ENCODE data around the gene NOG. TPM values are rescaled to one million over a fixed set of nuclear protein-coding genes. Genes with fewer than 3 reads are reported as not detected.

Gene NOG
- total RNA-seq, 1 donor from 2014 or later = 1.1 TPM

DNA sequence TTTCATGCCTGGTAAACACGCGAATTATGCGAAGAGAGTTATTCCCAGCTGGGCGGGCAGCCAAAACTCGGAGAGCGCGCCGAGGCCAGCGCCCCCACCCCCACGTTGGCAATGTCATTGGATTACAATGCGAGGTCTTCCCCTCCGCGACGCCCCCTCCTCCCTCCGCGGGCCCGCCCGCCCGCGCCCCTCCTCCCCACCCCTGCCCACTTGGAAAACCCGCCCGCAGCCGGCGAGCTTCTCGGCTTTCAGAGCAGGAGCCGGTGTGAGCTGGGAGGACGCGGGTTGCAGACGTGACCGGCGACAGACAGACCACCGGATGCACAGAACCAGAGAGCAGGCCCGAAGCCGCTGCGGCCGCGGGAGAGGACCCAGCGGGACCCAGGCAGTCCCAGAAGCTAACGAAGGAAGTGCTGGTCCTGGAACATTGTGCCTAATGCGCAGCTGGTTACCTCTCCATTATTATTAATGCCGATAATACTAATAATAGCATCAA is 4.0 kb downstream of the NOG start:
- no peak for DNase-seq (ENCODE audit: low read depth)

DNA sequence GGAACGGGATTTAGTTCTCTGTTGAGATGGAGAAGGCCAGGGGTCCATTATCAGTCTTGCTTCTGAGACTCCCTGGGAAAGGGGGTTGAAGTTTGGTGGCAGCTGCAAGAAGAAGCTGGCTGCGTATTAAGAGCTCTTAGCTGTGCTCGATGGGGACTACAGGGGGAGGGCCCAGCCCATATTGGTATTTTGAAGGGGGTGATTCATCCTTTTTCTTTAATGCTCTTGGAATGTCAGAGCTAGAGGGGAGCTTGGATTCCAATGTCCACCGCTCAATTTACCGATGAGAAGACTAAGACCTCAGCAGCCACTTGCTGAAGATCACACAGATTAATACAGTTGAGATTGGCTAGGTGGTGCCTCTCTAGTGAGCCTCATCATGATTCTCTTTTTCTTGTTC is 5.0 kb downstream of the NOG start:
- DNase-seq (ENCODE audit: low read depth) = peak; percentile 18

DNA sequence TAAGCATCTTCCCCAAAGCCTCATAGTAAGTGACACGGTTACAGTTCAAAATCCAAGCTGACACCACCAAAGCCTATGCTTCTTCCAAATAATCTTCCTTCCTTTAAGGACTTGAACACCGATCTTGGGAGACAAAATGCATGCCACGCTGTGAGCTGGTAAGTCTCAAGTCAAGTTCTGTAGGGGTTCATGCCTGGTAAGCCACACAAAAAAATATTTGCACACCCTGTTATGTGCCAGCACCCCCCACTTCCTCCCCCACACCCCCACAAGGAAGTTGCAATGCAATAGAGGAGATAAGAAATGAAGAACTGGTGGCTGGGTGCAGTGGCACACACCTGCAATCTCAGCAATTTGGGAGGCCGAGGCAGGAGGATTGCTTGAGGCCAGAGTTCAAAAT is 5.6 kb downstream of the NOG start:
- no peak for DNase-seq (ENCODE audit: low read depth)

DNA sequence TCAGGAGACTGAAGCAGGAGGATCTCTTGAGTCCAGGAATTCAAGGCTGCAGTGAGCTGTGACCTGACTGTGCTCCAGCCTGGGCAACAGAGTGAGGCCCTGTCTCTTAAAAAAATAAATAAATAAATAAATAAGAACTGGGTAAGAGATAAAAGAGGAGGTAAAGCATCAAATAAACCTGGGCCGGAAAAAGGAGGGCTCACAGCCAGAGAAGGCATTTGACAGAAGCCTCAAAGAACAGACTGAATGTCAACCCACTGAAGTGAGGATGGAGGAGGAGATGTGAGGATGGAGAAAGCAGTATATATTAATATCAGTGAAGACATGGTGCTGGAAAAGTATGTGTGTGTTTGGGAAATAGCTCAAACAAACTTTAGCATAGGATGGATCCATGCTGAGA is 6.1 kb downstream of the NOG start:
- DNase-seq (ENCODE audit: low read depth) = no peak

DNA sequence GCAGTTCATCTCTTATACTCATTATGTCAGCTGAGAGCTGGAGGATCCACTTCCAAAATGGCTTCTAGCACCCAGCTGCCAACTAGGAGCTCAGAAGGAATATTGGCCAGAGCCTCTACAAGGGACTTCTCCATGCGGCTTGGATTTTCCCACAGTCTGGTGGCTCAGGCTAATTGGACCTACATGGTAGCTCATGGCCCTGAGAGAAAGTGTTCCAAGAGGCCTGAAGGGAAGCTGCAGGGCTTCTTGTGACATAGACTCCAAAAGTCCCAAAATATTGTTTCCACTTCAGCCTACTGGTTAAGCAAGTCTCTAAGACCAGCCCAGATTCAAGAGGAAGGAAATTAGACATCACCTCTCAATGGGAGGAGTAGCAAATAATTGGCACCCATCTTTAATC is 6.8 kb downstream of the NOG start:
- no peak for DNase-seq (ENCODE audit: low read depth)

DNA sequence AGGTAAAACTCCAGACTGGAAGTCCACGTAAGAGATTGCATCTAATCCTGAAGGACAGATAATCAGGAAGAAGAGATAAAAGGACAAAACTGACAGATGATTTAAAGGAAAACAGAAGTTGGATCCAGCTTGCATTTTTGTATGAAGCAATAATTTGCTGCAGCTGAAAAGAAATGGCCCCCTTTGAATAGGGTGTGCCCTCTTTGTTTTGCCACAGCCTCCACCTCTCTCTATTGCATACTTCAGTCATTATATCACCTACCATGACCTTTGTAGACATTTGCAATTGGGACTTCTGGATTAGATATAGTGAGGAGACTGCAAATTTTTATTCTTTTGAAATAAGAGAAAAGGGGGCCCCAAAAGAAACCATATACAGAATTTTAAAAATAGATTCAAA is 8.1 kb downstream of the NOG start:
- no peak for DNase-seq (ENCODE audit: low read depth)

DNA sequence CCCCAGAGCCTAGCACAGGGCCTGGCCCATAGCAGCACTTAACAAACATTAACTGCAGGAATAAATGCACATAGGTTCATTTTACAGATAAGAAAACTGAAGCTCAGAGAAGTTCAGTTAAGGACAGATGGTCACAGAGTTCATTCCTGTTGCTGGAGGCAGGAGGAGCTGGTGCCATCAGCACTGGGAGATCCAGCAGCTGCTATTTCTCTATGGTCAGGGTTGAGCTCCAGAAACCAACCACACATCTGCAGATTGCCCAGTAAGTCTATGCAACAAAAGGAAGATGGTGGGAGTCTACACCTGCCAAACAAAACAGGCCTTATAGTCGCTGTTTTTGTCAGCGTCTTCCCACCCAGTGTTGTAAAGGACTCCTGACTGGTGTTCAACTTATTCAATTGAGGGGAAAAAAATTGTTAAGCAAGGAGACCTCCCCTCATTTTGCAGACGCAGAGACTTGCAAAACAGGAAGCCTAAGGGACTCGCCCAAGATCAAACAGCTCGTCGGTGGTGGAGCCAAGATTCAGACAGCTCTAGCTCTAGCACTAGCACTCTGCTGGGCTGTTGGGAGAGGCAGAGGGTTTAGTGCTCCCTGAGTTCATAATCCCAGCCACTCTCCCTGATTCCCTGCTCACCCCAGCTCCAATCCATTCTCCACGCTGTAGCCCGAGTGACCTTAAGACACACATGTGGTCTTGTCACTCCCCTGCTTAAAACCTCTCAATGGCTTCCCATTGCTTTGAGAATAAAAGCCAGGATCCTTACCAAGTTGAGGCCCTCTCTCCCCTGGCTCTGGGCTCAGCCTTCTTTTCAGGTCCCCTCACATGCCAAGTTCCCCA is 9.0 kb downstream of the NOG start:
- no peak for DNase-seq (ENCODE audit: low read depth)

DNA sequence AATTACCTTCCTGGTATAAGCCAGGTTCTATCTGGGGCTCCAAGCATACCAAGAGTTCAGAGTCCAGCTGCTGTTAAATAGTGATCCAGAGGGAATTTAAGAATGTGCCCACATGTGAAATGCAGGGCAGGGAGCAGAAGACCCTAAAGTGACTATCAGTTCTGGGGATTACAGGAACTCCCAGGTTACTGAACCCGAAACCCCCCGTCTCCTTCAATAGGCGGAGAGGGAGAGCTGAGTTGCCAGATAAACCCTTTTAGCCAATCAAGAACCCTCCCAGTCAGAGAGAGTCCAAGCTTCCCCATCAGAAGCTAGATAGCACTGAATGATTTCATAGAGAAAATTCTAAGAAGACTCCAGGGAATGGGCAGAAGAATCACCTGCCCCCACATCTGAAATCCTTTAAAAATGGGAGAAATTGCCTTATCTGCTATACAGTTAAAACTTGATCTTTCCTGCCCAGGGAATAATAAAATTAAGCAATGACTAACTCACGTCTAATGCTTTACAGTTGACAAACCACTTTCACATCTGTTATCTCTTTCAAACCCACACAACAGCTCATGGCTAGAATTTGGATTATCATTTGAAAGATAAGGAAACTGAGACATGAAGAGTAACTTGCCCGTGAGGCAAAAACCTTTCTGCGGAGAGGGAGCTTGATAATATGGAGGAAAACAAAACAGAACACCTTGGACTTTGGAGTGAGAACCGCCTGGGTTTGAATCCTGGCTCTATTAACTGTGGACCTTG is 10.2 kb downstream of the NOG start:
- no peak for DNase-seq (ENCODE audit: low read depth)

DNA sequence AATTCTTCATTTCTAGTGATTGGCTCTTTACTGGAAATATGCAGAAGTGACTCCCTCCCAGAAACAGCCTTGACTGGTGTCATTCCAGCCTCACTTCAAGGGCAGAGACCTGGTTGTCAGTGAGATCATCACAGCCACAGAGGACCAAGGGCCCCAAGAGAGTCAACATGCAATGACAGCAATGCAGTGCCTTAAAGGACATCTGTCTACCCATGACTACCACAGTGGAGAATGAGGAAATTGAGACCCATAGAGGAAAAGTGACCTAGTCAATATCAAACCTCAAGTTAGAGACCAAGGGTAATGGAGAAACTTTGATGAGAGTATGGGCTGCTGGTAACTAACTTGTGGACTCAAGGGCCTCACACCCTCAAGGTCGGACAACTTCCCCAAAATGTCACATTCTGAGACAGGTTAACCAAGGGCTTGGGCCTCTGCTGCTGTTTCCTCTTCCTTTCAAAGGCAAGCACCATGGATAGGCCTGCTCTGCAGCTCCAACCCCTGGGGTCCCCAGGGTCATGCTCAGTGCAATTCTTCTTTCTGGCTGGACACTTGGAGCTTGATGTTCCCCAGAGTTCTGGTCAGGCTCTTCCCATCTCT is 11.3 kb downstream of the NOG start:
- no peak for DNase-seq (ENCODE audit: low read depth)

DNA sequence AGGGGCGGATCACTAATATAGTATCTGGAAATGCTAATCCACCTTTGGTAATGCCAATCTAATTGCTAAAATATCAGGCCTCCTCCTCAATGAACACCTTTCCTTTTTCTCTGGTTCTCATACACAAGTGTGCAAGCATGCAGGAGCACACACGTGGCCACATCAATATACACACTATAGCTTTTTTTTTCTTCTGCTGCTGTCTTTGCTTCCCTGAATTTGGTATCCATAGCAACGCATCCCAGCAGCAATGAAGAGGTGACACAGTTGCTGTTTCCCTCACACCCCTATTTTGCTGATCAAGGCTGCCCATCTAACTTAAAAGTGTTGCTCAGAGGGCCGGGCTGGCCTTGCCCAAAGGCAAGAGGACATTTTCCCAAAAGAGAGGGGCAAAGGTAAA is 15.4 kb downstream of the NOG start:
- DNase-seq (ENCODE audit: low read depth) = no peak

DNA sequence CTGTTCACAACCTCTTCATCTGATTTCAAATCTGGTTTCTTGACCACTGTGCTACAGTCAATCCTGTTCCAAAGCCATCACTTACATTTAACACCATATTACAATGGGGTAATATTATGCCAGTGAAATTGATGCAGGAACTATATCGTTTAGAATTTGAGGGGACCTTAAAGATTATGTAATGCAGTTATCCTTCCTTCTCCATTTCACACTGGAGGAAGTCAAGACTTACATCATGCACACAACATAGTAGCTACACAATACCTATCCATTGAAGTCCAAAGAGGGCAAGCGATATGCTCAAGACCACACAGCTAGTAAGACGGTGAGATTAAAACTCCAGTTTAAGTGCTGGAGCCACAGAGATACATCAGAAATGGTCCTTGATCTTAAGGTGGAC is 16.8 kb downstream of the NOG start:
- DNase-seq (ENCODE audit: low read depth) = no peak

DNA sequence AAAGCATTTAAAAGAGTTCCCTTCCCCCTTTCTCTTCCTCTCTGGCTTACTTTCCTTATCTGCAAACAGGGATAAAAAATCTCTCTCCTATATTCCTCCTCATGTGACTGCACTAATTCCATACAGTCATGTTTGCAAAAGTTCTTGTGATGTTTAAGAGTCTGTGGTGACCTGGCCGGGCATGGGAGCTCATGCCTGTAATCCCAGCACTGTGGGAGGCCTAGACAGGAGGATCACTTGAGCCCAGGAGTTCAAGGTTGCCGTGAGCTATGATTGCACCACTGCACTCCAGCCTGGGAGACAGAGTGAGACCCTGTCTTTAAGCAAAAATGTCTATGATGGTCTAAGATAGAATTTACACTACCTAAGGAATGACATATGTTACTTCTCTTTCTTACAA is 19.6 kb downstream of the NOG start:
- DNase-seq (ENCODE audit: low read depth) = no peak

DNA sequence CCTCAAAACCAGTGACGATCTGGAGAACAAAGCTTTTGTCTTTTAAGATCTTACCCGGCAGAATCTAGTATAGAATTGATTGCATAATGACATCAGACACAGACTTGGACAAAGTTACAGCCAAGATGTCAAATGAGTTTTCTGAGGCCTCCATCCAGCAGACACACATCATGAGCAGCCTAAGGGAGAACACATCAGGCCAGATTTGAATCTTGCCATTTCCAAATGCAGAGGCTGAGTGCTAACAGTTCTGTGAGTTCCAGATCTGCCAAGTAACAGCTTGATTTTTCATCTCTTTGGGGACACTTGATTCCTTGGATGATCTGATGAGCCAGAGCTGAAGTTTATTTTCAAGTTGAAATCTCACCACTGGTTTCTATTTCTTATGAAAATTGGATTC is 21.0 kb downstream of the NOG start:
- DNase-seq (ENCODE audit: low read depth) = no peak

DNA sequence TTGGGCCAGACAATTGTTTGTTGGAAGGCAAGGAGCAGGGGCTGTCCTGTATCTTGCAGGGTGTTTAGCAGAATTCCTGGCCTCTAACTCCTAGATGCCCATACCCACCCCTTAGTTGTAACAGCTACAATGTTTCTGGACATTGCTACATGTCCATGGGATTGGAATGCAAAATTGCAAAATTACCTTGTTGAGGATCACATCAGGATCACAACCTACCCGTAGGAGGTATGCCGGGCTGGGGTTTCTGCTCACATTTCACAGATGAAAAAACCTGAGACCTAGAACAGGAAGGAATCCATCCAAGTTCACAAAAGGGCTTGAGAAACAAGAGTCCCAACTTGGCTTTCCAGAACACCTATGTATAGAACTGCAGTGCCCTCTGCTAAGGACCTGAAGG is 22.7 kb downstream of the NOG start:
- DNase-seq (ENCODE audit: low read depth) = no peak

DNA sequence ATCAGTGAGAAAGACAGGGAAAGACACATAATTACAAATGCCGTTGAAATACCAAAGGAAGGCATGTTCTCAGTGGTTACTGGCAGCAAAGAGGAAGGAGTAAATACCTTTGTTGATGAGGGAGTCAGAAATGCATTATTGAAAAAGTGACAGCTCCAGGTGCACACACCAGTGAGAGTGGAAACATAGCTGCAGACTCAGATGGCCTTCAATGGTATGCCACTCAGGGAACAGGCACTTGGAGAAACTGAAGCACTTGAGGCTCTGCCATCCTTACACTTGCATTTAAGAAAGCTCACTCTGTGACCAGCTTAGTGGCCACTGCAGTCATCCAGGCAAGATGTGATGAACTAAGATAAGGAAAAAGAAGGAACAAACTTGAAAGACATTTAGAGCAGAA is 29.9 kb downstream of the NOG start:
- DNase-seq (ENCODE audit: low read depth) = no peak

DNA sequence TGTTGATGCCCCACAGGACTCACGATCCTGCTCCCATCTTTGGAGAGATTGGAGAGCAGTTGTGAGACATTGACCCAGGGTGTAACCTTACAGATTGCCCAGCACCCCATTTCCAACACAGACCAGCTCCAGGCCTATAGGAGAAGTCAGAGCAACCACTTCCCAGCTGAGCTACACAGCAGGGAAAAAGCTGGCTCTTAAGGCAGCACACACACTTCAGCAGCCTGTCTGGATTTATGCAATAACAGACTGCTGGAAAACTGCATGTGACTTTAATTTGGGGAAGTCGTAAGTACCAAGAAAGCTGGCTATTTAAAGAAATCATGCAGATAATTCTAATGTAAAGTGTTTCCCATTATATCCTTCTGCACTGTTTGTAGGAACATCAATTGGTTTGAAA is 30.8 kb downstream of the NOG start:
- DNase-seq (ENCODE audit: low read depth) = no peak

DNA sequence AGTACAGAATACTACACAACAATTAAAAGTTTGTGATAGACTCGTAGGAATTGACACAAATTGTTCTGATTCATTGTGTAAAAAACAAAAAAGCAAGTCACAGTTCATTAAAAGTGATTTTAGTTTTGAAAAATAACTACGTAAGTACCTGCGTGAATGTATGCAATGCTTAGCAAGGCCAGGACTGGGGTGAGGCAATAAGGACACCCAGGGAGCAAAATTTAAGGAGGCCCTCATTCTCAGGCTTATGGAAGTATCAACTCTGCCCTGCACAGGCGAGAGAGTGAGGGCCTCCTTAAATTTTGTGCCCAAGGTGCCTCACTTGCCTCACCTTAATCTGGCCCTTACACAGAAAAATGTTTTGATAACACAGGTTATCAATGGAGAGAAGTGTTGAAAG is 31.4 kb downstream of the NOG start:
- no peak for DNase-seq (ENCODE audit: low read depth)

DNA sequence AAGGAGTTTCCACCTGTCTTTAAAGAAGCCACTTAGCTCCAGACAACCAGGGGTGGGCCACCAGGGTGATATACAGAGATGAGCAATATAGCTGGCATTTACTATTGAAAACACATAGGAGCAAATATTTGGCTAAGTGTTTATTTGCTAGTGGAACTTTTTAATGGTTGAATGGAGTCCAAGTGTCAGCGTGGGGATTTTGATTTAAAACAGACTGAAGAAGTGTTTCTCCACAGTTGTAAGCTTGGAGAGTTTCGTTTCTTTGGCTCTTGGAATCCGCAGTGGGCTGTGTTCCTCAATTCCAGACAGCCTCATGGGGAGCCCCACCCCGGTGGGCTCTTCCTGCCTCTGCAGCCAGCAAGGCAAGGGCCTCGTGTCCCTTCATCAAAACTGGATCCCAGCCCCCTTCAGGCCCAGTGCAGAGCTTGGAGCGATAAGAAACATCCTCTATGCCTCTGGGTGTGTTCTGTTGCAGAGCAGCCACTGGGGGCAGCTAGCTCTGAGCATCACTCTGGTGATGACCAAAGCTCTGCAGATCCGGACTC is 36.1 kb downstream of the NOG start:
- DNase-seq (ENCODE audit: low read depth) = no peak

DNA sequence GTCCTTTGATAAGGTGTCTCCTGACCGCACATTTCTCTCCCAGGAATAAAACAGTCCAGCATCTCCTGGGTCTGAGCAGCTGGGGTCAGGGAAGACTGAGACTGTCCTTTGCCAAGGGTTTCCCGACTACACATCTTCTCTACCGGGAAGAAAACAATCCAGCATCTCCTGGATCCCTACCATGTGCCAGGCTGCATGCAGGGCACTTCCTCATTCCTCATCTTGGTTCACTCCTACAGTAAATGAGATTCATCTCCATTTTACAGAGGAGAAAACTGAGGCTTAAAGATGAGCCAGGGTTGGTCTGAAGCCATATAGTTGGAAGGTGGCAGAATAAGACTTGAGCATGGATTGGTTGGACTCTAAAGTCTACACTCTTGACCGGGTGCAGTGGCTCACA is 36.7 kb downstream of the NOG start:
- no peak for DNase-seq (ENCODE audit: low read depth)

DNA sequence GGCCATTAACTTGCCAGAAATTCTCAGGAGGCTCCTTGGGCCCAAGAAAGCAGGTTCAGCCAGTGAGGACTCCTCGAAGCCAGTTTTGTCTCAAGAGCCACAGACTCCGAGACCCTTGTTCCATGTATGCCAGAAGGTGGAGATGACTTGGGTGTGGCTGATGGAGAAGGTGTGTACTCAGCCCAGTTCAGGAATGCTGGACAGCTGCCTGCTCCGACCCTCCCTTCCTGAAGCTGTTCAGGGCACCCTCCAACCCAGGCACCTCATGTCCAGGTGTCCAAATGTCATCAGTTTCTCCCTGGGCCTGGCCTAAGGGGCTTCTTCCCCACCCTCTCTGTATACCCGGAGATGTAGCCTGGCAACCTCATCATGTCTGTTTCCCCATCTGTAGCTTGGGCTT is 40.2 kb downstream of the NOG start:
- DNase-seq (ENCODE audit: low read depth) = no peak

DNA sequence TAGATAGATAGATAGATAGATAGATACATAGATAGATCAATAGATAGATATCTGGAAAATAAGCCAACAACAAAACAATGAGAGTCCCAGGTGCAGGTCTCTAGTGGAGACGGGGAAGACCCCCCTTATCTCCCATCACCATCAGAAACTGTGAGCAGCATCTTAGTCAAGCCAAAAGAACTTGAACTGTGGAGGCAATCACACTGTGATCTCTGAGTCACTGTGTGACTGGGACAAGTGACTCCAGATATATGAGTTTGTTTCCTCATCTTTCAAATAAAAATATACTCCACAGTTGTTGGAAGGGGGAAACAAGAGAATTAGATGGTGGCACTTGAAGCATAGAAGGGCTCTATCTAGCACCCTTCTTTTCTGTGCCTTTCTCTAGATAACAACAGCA is 42.1 kb downstream of the NOG start:
- no peak for DNase-seq (ENCODE audit: low read depth)

DNA sequence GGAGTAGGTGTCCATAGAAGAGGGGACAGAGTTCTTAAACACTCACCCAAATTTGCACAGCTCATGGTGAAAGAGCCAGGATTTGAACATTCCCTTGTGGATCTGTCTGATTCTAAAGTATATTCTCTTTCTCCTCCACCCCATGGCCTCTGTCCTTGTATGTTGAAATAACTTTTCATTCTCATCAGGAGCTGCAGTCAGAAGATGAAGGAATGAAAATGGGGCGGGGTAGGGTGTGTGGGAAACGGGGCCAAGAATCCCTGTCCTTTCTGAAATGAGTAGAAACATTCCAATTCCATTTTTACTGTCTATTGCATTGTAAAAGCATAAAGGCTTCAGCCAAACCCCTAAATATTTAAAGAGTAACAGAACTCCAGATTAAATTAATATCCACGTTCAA is 42.8 kb downstream of the NOG start:
- no peak for DNase-seq (ENCODE audit: low read depth)

DNA sequence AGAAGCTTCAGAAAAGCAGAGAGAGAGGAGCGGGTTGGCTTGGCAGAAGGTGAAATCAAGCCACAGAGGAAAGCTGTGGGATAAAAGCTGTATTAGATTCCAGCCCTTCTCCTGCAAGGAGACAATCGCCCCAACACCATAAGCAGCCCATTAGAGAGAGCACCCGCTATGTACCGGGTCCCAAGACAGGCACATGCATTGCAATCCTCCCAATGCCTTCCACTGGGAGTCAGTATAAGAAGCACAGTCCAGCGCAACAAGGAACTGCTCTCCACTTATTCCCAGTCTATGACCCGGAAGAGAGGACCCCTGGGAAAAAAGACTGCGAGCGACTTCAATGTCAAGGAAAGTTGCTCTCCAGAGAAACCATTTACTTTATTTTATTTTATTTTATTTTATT is 43.8 kb downstream of the NOG start:
- no peak for DNase-seq (ENCODE audit: low read depth)
